Globus pallidus (tissue), 1 donor: ENCODE measurements around the gene NCL.
"Not testable (repeated sequence)": the region's sequence is repeated elsewhere in the genome, so short reads cannot be mapped to it uniquely, and the experiment has no call there.

Experiments
- DNase-seq: peaks from one replicate; pipeline ENCODE4 v3.0.0-alpha.2; 2015; ENCODE audit warnings: low spot score

The NCL gene

DNA sequence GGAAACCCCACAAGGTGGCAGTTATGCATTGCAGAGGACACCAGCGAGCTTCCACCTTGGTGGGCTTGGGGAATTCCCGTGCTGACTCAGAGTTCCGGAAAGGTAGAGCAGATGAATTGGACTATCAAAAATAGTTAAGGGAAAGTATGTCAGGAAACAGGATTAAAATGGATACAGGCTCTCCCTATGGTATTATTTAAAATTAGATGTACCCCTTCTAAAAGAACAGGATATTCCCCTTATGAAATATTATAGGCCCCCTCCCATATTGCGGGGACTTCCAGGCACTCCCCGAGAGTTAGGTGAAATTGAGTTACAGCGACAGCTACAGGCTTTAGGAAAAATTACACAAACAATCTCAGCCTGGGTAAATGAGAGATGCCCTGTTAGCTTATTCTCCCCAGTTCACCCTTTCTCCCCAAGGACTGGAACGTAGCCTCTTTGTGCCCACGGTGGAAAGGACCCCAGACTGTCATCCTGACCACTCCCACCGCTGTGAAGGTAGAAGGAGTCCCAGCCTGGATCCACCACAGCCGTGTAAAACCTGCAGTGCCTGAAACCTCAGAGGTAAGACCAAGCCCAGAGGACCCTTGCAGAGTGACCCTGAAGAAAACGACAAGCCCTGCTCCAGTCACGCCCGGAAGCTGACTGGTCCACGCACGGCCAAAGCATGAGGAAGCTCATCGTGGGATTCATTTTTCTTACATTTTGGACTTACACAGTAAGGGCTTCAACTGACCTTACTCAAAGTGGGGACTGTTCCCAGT lies 58.5 kb downstream of the NCL start:
- not testable (repeated sequence) for DNase-seq

DNA sequence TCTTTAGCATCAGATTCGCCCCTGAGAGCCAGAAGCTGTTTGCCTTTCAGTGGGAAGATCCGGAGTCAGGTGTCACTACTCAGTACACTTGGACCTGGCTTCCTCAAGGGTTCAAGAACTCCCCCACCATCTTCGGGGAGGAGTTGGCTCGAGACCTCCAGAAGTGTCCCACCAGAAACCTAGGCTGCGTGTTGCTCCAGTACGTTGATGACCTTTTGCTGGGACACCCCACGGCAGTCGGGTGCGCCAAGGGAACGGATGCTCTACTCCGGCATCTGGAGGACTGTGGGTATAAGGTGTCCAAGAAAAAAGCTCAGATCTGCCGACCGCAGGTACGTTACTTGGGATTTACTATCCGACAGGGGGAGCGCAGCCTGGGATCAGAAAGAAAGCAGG lies 60.1 kb downstream of the NCL start:
- not testable (repeated sequence) for DNase-seq
